Upper lobe of left lung (tissue), 6 donors: ENCODE results near the gene PRKCH. TPM values are rescaled to one million over a fixed set of nuclear protein-coding genes. Genes with fewer than 3 reads are reported as not detected.

Experiments used
- ATAC-seq, 2 donors: fragments of 200-7000 bp; cut with Tn5 transposase; one replicate each; pipeline ENCODE4 v1.9.1; 2022; ENCODE audit warnings: mild to moderate bottlenecking in 2 of 2, moderate library complexity in 2 of 2; ENCODE audit not compliant: low FRiP score in 2 of 2
- DNase-seq, 2 donors: peaks; one replicate each; pipeline ENCODE4 v3.0.0-alpha.2; 2019 to 2020
- H3K27ac ChIP-seq, 4 donors: fragments of 200-600 bp; sonication (generic); one replicate each; pipeline ENCODE4 v1.5.1; 2016 to 2019
- H3K27me3 ChIP-seq, 4 donors: fragments of 200-600 bp; sonication (generic); one replicate each; pipeline ENCODE4 v1.5.1; 2017 to 2019
- H3K36me3 ChIP-seq, 4 donors: fragments of 200-600 bp; sonication (generic); one replicate each; pipeline ENCODE4 v1.5.1; 2016 to 2019
- H3K4me1 ChIP-seq, 4 donors: fragments of 200-600 bp; sonication (generic); one replicate each; pipeline ENCODE4 v1.5.1; 2018 to 2019
- H3K4me3 ChIP-seq, 4 donors: fragments of 200-600 bp; sonication (generic); one replicate each; pipeline ENCODE4 v1.5.1; 2017 to 2019; ENCODE audit warnings: mild to moderate bottlenecking in 2 of 4, moderate library complexity in 1 of 4
- H3K9me3 ChIP-seq, 4 donors: fragments of 200-600 bp; sonication (generic); one replicate each; pipeline ENCODE4 v1.5.1; 2018 to 2019
- CTCF ChIP-seq, 6 experiments: fragments of 450-650 bp in 4 of 6; fragments of 200-600 bp in 2 of 6; sonication (generic) in 2 of 6; IDR thresholded peaks; one replicate each; pipeline ENCODE4 v1.5.1; 2016 to 2019; ENCODE audit warnings: antibody characterized with exemption in 6 of 6
- EP300 ChIP-seq, 4 donors: sonication (generic); formaldehyde crosslinking; IDR thresholded peaks; one replicate each; pipeline ENCODE4 v1.5.1; 2017; ENCODE audit warnings: antibody characterized with exemption in 4 of 4, control low read depth in 2 of 4
- POLR2A ChIP-seq, 4 donors: fragments of 450-650 bp; IDR thresholded peaks; one replicate each; pipeline ENCODE4 v1.5.1; 2016 to 2017; ENCODE audit warnings: antibody characterized with exemption in 4 of 4, mild to moderate bottlenecking in 2 of 4
- POLR2AphosphoS5 ChIP-seq, 2 donors: sonication (generic); formaldehyde crosslinking; IDR thresholded peaks; one replicate each; pipeline ENCODE4 v1.5.1; 2017; ENCODE audit warnings: antibody characterized with exemption in 2 of 2
- whole genome bisulfite sequencing, 2 donors: methylation state at CpG; one replicate each; pipeline ENCODE4 v1.1.5; 2017 to 2018; 5-methylcytosine and 5-hydroxymethylcytosine counted together
- total RNA-seq, 6 donors: library from RNA; depleted of rRNA in 4 of 6; stranded (reverse); fragments of >200 nt in 4 of 6; gene quantifications; one replicate each; pipeline versions ENCODE4 v1.1.0 to v1.2.1, GENCODE V29; 2016 to 2021
- donor health status: DM: no; HTN: no; CAD: no; lungs with moderate emphysema.
- donor health status: DM: no; HTN: yes; CAD: no; lungs with severe emphysema.

PRKCH gene
- total RNA-seq, 6 donors from 2014 or later = 54.0 to 102 (median 76.6) TPM

GRCh38 chr14:61335049-61335448 lies 13.7 kb downstream of the PRKCH start:
- ATAC-seq (no peak), DNase-seq (no peak)
- no peaks in the 10 kb centered on the region for H3K27me3 ChIP-seq
- WGBS, 2 donors = 64 to 71% methylated on average over 3 of the region's 3 CpGs
- H3K27ac ChIP-seq = peak overlapping the region in 2 of 4 donors; percentile 68 to 72
- TF ChIP-seq CTCF (IDR thresholded peaks at IDR 0.05) (no peak), EP300 (IDR thresholded peaks at IDR 0.05) (no peak), POLR2AphosphoS5 (IDR thresholded peaks at IDR 0.05) (no peak), POLR2A (IDR thresholded peaks at IDR 0.05) (no peak)
- no peaks in the 10 kb centered on the region for H3K9me3 ChIP-seq
- H3K4me1 ChIP-seq = peaks cover 20 to 36% (median 32%) of the 10 kb centered on the region in 4 donors
- no peak overlapping the region for H3K4me3 ChIP-seq
- H3K36me3 ChIP-seq = no peaks in the 10 kb centered on the region

- peak in 1 of 4 donors; percentile 24 for TF ChIP-seq POLR2A (IDR thresholded peaks at IDR 0.05)
- no peak for TF ChIP-seq CTCF (IDR thresholded peaks at IDR 0.05)
- 17 to 33% methylated on average over 1 of the region's 1 CpG for WGBS, 2 donors
- Histone ChIP-seq H3K36me3 (no peaks in the 10 kb centered on the region), H3K27ac (peak overlapping the region; percentile 2 to 72 (median 44)), H3K4me1 (peaks cover 23 to 36% (median 27%) of the 10 kb centered on the region in 4 donors), H3K4me3 (no peak overlapping the region), H3K9me3 (no peaks in the 10 kb centered on the region), H3K27me3 (no peaks in the 10 kb centered on the region)
- ATAC-seq (peak in 1 of 2 donors; percentile 52), DNase-seq (no peak)
Observed at GRCh38 chr14:61335671-61336275, 14.4 kb downstream of the PRKCH start.

GRCh38 chr14:61337893-61338292 lies 16.5 kb downstream of the PRKCH start:
- Histone ChIP-seq H3K36me3 (no peaks in the 10 kb centered on the region), H3K27ac (peak overlapping the region in 3 of 4 donors; percentile 31 to 64 (median 60)), H3K9me3 (no peaks in the 10 kb centered on the region), H3K4me1 (peaks cover 36 to 46% (median 41%) of the 10 kb centered on the region in 4 donors), H3K4me3 (no peak overlapping the region), H3K27me3 (no peaks in the 10 kb centered on the region)
- peak in 1 of 2 donors; percentile 38 for DNase-seq
- 65 to 66% methylated on average over 4 of the region's 4 CpGs for WGBS, 2 donors
- no peak for TF ChIP-seq POLR2AphosphoS5 (IDR thresholded peaks at IDR 0.05)
- peak in 1 of 4 donors; percentile 40 for TF ChIP-seq POLR2A (IDR thresholded peaks at IDR 0.05)
- TF ChIP-seq CTCF (IDR thresholded peaks at IDR 0.05) = no peak
- ATAC-seq = no peak

- WGBS, 2 donors = 89% methylated on average over 2 of the region's 2 CpGs
- ATAC-seq (no peak), DNase-seq (no peak)
- no peak for TF ChIP-seq CTCF (IDR thresholded peaks at IDR 0.05)
- TF ChIP-seq EP300 (IDR thresholded peaks at IDR 0.05) = no peak
- no peak for TF ChIP-seq POLR2A (IDR thresholded peaks at IDR 0.05)
- TF ChIP-seq POLR2AphosphoS5 (IDR thresholded peaks at IDR 0.05) = no peak
- H3K4me3 ChIP-seq = no peak overlapping the region
- H3K9me3 ChIP-seq = no peaks in the 10 kb centered on the region
- peak overlapping the region in 3 of 4 donors; percentile 31 to 60 (median 32) for H3K27ac ChIP-seq
- no peaks in the 10 kb centered on the region for H3K27me3 ChIP-seq
- H3K36me3 ChIP-seq = no peaks in the 10 kb centered on the region
- H3K4me1 ChIP-seq = peaks cover 42 to 51% (median 44%) of the 10 kb centered on the region in 4 donors
Observed at GRCh38 chr14:61338457-61338856, 17.1 kb downstream of the PRKCH start.
